HFFc6 (cell line): Measurements from ENCODE around the gene STAP1. TPM values are rescaled to one million over a fixed set of nuclear protein-coding genes. Genes with fewer than 3 reads are reported as not detected.

ENCODE experiments used
- DNase-seq: peaks from one replicate; pipeline ENCODE4 v3.0.0-alpha.2; 2018
- H3K27ac Mint-ChIP-seq: 2 replicates; pipeline ENCODE4 v1.8.0; 2020; ENCODE audit warnings: mild to moderate bottlenecking, mixed read lengths
- H3K27me3 Mint-ChIP-seq: 2 replicates; pipeline ENCODE4 v1.8.0; 2021; ENCODE audit warnings: mild to moderate bottlenecking, moderate library complexity, mixed read lengths; ENCODE audit not compliant: insufficient read depth
- H3K36me3 Mint-ChIP-seq: 2 replicates; pipeline ENCODE4 v1.8.0; 2021; ENCODE audit warnings: low read depth, mixed read lengths
- H3K4me1 Mint-ChIP-seq: 2 replicates; pipeline ENCODE4 v1.8.0; 2020; ENCODE audit warnings: low read depth, mixed read lengths
- H3K4me3 Mint-ChIP-seq: 2 replicates; pipeline ENCODE4 v1.8.0; 2020; ENCODE audit warnings: mild to moderate bottlenecking, moderate library complexity, mixed read lengths
- H3K9me3 Mint-ChIP-seq: 2 replicates; pipeline ENCODE4 v1.8.0; 2020; ENCODE audit warnings: mild to moderate bottlenecking, mixed read lengths
- total RNA-seq, 6 experiments: library from RNA; stranded (reverse); fragmentation: NEBNext Ultra II Directional; extraction: Animal tissue kit (Norgen Biotek cat#: 25700); gene quantifications; 2 replicates in 1 of 6; 3 replicates in 5 of 6; pipeline ENCODE4 v1.2.3, GENCODE V29; 2021
- TF ChIP-seq, protein P1 (sequence below): fragments of 200-600 bp; sonication (generic); IDR thresholded peaks from 2 replicates; pipeline ENCODE4 v1.5.0; 2021; ENCODE audit warnings: antibody characterized with exemption, mild to moderate bottlenecking

Gene STAP1
- total RNA-seq, 6 experiments from 2014 or later: not detected

DNA sequence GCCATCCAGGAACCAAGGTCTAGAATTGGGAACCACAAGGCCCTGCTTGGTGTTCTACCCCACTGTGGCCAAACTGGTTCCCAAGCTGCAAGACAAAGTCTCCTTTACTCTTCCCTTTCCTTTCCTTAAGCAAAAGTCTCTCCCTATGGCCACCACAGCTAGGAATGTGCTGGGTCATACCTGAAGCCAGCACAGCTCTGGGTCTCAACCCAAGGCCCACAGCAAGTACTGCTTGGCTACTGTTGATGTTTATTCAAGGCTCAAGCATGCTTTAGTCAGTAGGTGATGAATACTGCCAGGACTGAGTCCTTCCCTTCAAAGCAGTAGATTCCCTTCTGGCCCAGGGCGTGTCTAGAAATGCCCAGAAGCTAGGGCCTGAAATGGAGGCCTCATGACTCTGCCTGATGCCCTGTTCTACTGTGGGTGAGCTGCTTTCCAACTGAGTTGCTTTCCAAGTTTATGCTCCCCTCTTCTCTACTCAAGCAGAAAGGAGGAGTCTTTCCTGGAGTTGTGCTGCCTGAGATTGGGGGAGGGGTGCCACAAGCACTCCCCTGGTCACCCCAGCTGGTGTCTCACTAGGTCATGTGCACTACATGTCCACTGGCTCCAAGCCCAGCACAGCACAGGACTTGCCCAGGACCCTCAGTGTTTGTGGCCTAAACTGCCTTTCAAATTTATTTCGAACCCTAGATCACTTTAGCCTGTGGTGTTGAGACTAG is 44.9 kb downstream of the STAP1 start:
- H3K27ac Mint-ChIP-seq: no peak overlapping the region
- H3K4me3 Mint-ChIP-seq: no peak overlapping the region
- peaks cover 2% of the 10 kb centered on the region; the same call in 1 of the 2 replicates for H3K27me3 Mint-ChIP-seq
- H3K9me3 Mint-ChIP-seq: no peaks in the 10 kb centered on the region; the same call in 1 of the 2 replicates
- TF ChIP-seq, protein P1, sequence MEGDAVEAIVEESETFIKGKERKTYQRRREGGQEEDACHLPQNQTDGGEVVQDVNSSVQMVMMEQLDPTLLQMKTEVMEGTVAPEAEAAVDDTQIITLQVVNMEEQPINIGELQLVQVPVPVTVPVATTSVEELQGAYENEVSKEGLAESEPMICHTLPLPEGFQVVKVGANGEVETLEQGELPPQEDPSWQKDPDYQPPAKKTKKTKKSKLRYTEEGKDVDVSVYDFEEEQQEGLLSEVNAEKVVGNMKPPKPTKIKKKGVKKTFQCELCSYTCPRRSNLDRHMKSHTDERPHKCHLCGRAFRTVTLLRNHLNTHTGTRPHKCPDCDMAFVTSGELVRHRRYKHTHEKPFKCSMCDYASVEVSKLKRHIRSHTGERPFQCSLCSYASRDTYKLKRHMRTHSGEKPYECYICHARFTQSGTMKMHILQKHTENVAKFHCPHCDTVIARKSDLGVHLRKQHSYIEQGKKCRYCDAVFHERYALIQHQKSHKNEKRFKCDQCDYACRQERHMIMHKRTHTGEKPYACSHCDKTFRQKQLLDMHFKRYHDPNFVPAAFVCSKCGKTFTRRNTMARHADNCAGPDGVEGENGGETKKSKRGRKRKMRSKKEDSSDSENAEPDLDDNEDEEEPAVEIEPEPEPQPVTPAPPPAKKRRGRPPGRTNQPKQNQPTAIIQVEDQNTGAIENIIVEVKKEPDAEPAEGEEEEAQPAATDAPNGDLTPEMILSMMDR: no peak
- no peak for DNase-seq
- no peaks in the 10 kb centered on the region for H3K36me3 Mint-ChIP-seq
- H3K4me1 Mint-ChIP-seq: no peaks in the 10 kb centered on the region

DNA sequence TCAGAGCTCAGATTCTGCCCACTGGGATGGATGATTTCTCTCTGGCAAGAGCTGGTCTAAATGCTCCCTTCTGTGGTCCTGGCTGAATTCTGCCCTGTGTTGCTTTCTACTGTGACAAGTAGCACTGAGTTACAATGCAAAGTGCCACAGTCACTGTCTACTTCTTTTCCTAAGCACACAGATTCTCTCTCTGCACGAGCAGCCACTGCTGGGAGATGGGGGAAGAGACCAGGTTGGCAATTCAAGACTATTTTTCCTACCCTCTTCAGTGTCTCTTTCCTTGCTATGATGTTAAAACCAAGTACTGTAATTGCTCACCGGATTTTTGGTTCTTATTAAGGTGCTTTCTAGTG is 45.5 kb downstream of the STAP1 start:
- H3K27ac Mint-ChIP-seq: no peak overlapping the region
- DNase-seq: no peak
- no peaks in the 10 kb centered on the region; the same call in 1 of the 2 replicates for H3K9me3 Mint-ChIP-seq
- no peak overlapping the region for H3K4me3 Mint-ChIP-seq
- no peaks in the 10 kb centered on the region for H3K36me3 Mint-ChIP-seq
- TF ChIP-seq, protein P1: no peak
- no peaks in the 10 kb centered on the region for H3K4me1 Mint-ChIP-seq
- H3K27me3 Mint-ChIP-seq: peaks cover 4% of the 10 kb centered on the region

DNA sequence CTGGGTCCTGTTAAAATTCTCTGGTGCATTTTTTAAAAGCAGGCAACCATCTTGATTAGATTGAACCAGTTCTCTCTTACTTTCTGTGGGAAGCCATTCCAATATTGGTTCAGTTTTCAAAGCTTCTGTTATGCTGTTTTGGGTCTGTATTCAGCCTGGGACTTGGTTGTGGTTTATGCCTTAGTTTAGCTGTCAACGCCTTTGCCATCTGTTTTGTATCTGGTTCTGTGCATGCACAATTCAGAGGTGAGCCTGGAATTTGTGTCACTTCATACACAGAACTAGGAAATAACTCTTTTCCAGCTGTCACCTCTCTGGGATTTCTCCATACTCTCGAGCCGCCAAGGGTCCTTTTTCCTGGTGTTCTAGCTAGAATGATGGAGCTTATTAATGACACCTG is 46.2 kb downstream of the STAP1 start:
- H3K9me3 Mint-ChIP-seq: no peaks in the 10 kb centered on the region; the same call in 1 of the 2 replicates
- H3K4me1 Mint-ChIP-seq: no peaks in the 10 kb centered on the region
- DNase-seq: no peak
- TF ChIP-seq, protein P1: no peak
- H3K27ac Mint-ChIP-seq: no peak overlapping the region
- no peak overlapping the region for H3K4me3 Mint-ChIP-seq
- H3K36me3 Mint-ChIP-seq: peaks cover 5% of the 10 kb centered on the region; the same call in 1 of the 2 replicates
- H3K27me3 Mint-ChIP-seq: peaks cover 4% of the 10 kb centered on the region

DNA sequence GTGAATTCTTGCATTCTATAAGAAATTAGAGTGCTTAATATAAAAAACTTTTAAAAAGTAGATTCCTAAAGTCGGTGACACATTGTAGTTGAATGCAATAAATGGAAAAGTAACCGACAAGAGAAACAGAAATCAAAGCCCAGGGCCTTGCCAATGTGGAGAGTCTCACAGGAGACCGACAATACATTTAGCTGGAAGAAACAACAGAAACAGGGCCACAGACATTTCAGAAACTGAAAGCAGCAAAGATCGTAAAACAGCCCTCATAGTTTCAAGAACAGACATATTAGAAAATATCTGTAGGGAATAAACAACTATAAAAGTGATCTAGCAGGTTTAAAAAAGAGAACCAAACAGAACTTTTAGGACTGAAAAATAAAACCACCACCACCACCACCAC is 49.5 kb downstream of the STAP1 start:
- Mint-ChIP-seq H3K27me3 (peaks cover 4% of the 10 kb centered on the region; the same call in 1 of the 2 replicates), H3K4me1 (no peaks in the 10 kb centered on the region), H3K36me3 (peaks cover 16% of the 10 kb centered on the region), H3K9me3 (no peaks in the 10 kb centered on the region; the same call in 1 of the 2 replicates), H3K4me3 (no peak overlapping the region), H3K27ac (no peak overlapping the region)
- DNase-seq: no peak
- TF ChIP-seq, protein P1: no peak

DNA sequence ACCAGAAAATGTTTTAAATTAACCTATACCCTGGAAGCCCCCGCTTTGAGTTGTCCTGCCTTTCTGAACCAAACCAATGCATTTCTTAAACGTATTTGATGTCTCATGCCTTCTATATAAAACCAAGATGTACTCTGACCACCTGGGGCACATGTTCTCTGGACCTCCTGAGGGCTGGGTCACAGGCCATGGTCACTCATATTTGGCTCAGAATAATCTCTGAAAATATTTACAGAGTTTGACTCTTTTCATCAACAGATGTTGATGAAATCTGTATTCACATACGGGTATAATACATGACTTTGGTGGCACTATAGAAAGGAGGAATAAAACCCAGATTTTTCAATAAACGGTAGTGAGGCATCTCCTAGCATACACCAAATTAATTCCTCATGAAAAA is 55.7 kb downstream of the STAP1 start:
- Mint-ChIP-seq H3K27me3 (no peaks in the 10 kb centered on the region), H3K9me3 (no peaks in the 10 kb centered on the region; the same call in 1 of the 2 replicates), H3K4me3 (no peak overlapping the region), H3K36me3 (peaks cover 51% of the 10 kb centered on the region), H3K27ac (no peak overlapping the region), H3K4me1 (no peaks in the 10 kb centered on the region)
- no peak for DNase-seq
- TF ChIP-seq, protein P1: no peak
